Skeletal muscle cell (primary cell): ENCODE data around the gene WHAMM.
"Not testable (repeated sequence)": the region's sequence is repeated elsewhere in the genome, so short reads cannot be mapped to it uniquely, and the experiment has no call there.

Experiments used
- DNase-seq: peaks from one replicate; pipeline ENCODE4 v3.0.0-alpha.2; 2010; ENCODE audit warnings: low read depth
- H3K4me3 ChIP-seq: 2 replicates; pipeline ENCODE4 v1.5.1; 2011; ENCODE audit warnings: low read depth, mild to moderate bottlenecking, control low read depth, low read length, moderate library complexity

Gene WHAMM

DNA sequence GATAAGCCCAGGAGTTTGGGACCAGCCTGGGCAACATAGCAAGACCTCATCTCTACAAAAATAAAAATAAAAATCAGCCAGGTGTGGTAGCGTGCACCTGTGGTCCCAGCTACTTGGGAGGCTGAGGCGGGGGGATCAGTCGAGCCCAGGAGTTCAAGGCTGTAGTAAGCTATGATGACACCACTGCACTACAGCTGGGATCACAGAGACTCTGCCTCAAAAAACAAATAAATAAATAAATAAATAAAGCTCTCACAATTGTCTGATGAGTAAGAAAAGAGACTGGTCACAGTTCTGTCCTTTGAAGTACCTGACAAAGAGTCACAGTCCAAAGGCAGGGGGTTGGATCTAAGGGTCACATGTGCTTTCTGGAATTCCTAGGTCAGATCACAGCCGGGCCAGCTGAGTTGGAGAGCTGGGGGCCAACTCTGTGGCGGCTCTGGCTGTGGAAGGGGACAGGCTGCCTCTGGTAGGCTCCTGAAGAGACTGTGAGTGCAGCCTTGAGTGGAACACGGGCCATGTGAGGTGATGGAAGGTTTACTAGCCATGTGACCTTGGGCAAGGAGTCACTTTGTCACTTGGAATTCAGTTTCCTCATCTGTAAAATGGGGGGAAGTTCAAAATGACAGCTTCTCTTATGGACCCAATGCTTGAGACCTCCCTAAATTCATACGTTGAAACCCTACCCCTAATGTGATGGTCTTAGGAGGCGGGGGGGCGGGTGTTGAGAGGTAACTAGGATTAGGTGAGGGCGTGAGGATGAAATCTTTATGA is 47.2 kb downstream of the WHAMM start:
- DNase-seq: no peak
- no peak overlapping the region for H3K4me3 ChIP-seq

- no peak for DNase-seq
- H3K4me3 ChIP-seq: no peak overlapping the region
Observed at GRCh38 chr15:82858932-82859331, 49.5 kb downstream of the WHAMM start.

DNA sequence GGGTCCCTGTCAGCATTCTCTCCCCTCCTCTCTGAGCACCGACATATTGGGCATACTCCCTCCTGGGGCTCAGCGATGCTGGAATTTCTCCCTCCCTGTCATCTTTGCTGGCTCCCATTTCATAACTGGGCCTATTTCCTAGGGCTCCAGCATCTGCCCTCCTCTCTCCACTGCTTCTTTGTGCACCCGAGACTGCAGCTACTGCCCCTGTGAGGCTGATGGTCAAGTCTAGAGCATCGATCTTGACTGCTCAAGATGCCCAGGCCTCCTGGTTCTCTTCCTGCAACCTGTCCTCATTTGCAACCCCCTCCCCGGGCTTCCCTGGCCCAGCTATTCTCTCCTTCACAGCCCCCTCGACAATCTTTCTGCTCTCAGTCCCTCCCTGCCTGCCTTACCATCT is 53.5 kb downstream of the WHAMM start:
- no peak for DNase-seq
- no peak overlapping the region for H3K4me3 ChIP-seq

- no peak overlapping the region for H3K4me3 ChIP-seq
- no peak for DNase-seq
Observed at GRCh38 chr15:82864967-82865366, 55.5 kb downstream of the WHAMM start.

DNA sequence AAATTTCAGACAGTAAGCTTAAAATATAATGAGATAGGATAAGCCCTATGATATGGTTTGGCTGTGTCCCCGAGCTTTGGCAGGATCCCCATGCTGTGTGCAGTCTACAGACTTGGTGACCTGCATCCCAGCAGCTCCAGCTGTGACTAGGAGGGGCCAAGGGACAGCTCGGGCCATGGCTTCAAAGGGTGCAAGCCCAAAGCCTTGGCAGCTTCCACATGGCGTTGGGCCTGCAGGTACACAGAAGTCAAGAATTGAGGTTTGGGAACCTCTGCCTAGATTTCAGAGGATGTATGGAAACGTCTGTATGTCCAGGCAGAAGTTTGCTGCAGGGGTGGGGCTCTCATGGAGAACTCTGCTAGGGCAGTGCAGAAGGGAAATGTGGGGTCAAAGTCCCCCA is 56.2 kb downstream of the WHAMM start:
- H3K4me3 ChIP-seq, DNase-seq: not testable (repeated sequence)

GRCh38 chr15:82865981-82866380 is 56.6 kb downstream of the WHAMM start:
- H3K4me3 ChIP-seq, DNase-seq: not testable (repeated sequence)

- DNase-seq: no peak
- no peak overlapping the region for H3K4me3 ChIP-seq
Observed at GRCh38 chr15:82870727-82871320, 61.4 kb downstream of the WHAMM start.

DNA sequence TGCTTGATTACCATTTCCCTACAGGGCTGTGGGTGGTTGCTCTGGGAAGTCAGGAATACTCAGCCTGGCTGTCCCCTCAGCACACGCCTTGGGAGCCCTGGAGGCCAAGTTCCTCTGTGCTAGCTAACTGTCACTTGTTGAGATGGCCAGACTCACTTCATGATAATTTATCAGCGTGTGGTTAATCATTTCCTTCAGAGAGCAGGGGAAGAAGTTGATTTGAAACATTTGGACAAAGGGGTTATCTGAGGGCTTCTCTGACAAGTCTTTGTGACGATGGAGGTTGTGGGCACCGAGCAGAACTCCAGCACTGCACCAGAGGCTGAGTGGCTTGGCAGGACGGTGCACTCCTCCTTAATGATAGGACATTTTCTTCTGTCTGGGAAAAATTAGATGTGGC is 61.9 kb downstream of the WHAMM start:
- DNase-seq: no peak
- no peak overlapping the region for H3K4me3 ChIP-seq

GRCh38 chr15:82871832-82872484 is 62.5 kb downstream of the WHAMM start:
- no peak overlapping the region for H3K4me3 ChIP-seq
- DNase-seq: no peak

DNA sequence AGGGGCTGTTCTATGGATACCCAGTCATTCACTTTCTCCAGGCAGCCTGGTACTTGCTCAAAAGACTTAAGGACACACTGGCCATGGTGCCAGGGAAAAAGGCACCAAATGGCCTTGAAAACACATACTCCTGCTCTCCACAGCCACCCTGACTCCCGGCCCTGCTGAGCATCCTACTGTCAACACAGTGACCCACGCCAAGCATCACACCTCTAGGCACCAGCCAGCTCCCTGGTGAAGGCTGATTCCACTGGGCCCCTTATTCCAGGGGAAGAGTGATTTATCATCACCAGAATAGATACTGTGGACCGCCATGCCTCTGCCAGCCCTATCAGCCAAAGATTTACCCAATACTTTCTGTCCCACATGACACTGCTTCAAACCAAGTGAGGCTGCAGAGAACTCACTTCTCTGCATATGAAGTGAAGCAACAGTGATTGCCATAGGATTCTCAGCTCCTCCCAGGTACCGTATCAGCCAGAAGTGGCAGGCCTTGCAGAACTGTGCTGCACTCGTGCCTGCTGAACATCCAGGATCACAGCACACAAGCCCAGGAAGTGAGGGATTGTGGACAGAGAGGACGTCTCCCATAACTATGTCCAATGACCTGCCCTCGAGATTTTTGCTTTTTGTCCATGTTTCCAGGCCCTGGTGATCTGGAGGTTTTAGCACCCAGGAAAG is 63.7 kb downstream of the WHAMM start:
- no peak for DNase-seq
- H3K4me3 ChIP-seq: no peak overlapping the region

DNA sequence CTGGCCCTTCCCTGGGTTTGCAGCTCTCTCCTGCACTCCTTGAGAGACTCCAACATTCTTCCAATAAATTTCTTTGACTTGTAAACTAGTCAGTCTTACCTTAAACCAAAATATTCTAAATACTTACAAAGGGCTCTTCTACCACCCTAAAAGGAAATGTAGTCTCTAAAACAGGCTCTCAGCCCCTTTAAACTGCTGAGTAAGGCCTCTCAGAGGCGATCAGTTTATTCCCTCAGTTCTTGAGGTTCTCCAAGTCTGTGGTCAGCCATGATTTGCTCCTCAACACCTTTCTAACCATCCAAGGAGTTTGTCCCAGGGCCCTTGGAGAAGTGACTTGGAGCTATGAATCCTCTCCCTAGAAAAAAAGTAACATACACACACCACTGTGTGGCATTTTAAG is 64.8 kb downstream of the WHAMM start:
- no peak for DNase-seq
- no peak overlapping the region for H3K4me3 ChIP-seq

- H3K4me3 ChIP-seq: no peak overlapping the region
- no peak for DNase-seq
Observed at GRCh38 chr15:82874961-82875360, 65.5 kb downstream of the WHAMM start.

GRCh38 chr15:82875411-82876003 is 66.1 kb downstream of the WHAMM start:
- DNase-seq: peak; percentile 37
- H3K4me3 ChIP-seq: no peak overlapping the region

DNA sequence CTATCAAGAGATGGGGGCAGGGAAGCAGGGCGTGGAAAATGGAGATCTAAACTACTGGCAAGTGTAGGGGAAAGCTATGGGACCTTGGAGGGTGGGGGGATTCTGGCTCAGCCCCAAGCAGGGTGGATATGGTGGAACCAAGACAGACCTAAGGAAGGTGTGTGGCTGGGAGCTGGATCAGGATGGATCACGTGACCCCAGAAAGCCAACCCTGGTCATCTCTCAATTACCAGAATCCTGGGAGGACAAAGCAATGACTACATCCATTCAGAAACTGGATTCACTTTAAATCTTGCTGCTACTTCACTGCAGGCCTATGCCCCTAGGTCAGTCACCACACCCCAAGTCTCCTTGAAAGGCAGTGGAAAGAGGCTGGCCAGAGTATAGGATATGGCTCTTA is 68.4 kb downstream of the WHAMM start:
- DNase-seq: no peak

GRCh38 chr15:82878325-82878724 is 68.9 kb downstream of the WHAMM start:
- H3K4me3 ChIP-seq: no peak overlapping the region
- DNase-seq: no peak

More for the DNA sequence above, 68.4 kb downstream of the WHAMM start:
- no peak overlapping the region for H3K4me3 ChIP-seq

- no peak for DNase-seq
- no peak overlapping the region for H3K4me3 ChIP-seq
Observed at GRCh38 chr15:82880704-82881103, 71.3 kb downstream of the WHAMM start.

DNA sequence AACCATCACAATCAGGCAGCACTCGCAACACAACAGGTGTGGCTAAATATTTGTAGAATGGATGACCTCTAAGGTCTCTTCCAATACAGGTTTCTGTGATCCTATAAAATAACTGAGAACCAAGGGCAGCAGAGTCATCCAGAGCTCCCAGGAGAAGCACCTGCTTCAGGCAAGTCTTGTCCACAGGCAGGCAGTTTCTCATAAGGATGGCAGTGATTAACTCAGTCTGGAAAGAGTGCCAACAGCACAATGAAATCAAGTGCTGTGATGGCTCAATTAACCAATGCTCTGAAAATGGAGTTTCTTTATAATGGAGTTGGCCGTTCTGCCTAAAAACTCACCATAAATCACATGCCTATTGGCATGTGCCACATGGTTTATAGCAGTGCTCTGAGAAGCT is 72.3 kb downstream of the WHAMM start:
- DNase-seq: no peak
- no peak overlapping the region for H3K4me3 ChIP-seq

DNA sequence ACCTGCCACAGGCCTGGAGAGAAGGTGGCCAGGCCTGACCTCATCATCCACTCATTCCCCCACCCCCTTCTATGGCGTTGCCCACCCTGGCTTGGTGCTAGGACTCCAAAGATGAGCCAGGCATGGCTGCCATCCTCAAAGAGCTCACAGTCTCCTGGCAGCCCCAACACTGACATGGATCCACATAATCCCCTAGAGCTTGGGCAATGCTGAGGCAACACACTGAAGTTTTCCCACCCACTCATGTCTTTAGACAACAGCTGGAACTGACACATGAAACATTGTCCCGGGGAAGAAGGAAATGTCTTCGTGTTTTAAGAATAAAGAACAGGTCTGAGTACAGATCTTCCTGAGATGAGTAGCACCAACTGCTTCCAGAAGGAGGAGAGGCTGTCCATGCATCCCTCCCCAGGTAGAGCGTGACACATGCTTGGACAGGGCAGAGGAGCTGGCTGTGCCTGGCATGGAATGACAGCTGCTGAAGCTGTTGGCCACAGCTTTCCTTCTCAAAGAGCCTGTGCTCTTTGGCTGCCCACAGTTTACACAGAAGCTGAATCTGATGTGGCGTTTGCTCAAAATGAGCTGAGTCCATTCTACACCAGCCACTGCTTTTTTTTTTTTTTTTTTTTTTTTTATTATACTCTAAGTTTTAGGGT is 73.0 kb downstream of the WHAMM start:
- peak; percentile 6 for DNase-seq
- no peak overlapping the region for H3K4me3 ChIP-seq
